Renal cortex interstitium (tissue), 11 donors: Measurements from ENCODE around the gene CBLIF. TPM values are rescaled to one million over a fixed set of nuclear protein-coding genes. Genes with fewer than 3 reads are reported as not detected.
"Not testable (repeated sequence)": the region's sequence is repeated elsewhere in the genome, so short reads cannot be mapped to it uniquely, and the experiment has no call there.

Experiments
- DNase-seq, 11 donors: peaks; one replicate each; pipeline ENCODE4 v3.0.0-alpha.2; 2013; ENCODE audit warnings: low read depth in 9 of 11, low spot score in 4 of 11; ENCODE audit errors: extremely low read depth in 1 of 11
- polyA plus RNA-seq, 3 donors: library from polyadenylated mRNA; unstranded; fragments of 120-200 nt; gene quantifications; one replicate each; pipeline ENCODE4 v1.2.1, GENCODE V29; 2013; ENCODE audit not compliant: insufficient read length in 3 of 3

Gene CBLIF
- polyA plus RNA-seq, 3 donors: 0.32 TPM; not detected in 2

GRCh38 chr11:59807047-59807610 is 38.2 kb downstream of the CBLIF start:
- no peak for DNase-seq

- no peak for DNase-seq
These were observed 41.2 kb downstream of the CBLIF start for GRCh38 chr11:59804061-59804460.

- DNase-seq: peak in 7 of 11 donors; percentile 15 to 55 (median 34)
These were observed 42.6 kb downstream of the CBLIF start for GRCh38 chr11:59802639-59803176.

DNA sequence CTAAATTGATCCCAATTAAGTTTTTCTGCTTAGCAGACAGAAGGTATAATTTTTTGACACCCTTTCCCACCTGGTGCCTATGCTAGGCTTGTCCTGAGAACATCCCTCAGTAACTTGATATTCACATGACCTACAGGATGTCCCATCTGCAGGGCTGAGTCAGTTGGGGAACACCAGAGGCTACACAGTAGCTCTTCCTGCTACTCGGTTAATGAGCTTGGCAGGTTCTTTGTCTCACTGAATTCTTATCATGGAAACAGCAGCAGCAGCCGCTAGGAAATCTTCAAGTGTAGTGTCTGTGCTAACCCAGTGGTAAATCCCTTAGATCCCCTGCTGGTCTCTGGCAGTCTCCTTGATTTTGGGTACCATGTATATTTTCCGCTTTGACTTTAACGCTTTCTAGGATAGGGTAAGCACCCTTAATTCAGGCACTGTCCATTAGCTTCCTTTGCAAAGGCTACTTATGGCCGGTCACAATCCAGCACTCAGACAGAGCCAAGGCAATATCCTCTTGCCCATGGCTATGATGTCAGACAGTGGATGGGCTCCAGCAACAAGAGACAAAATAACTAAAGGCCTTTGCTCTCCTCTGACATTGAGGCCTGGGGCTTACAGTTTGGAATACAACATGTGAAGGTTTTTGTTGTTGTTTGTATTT is 43.2 kb downstream of the CBLIF start:
- DNase-seq: no peak

DNA sequence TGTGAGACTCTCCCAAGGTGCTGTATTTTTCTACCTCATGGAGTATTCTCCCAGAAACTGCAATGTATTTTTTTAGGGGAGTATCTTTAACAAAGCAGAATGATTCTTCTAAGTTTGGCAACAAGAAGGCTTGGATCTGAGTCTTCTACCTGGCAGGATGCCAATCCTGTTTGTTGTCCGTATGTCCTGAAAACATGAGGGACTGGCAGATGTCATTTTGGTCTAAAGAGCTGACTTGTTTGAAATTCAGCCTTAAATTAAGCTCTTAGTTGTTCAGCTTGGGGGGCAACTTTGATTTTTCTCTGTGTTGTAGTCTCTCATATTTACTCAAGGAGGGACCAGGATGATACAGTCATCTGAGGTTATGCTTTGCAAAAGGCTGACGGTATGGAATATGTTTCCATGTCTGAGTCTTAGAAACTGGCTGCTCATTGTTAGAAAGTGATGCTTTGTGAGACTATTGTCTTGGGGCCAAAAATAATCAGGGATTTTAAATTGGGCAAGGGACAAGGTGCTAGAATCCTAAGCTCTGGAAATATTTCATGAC is 44.1 kb downstream of the CBLIF start:
- no peak for DNase-seq

DNA sequence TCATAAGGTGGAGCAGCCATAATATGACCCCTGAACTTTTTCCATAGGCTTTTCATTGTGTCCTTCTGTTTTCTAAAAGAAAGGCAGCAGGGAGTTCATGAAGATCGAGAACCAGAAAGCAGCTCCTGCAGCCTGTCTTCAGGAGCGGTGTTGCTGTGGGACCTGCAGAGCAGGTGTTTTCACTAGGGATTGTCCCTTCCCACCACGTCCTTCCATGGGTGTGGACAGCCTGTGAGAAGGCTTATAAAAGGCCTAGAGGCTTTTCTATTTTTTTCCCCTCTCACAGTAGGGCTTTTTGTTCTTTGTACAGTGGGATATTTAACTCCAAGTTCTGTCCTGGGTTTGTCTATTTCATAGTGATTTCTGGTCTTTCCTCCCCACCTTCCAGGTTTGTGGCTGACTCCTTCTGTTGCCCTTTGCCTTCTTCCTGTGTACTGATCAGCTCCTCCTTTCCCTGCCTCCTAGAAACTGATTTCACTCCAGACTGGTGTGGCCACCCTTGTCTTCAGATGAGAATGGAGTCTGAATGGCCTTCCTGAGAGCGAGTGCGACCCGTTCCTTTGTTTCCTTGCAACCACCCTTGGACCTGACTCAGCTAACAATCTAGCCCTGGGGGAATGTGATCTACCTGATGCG is 44.8 kb downstream of the CBLIF start:
- DNase-seq: no peak

- no peak for DNase-seq
These were observed 50.9 kb downstream of the CBLIF start for GRCh38 chr11:59794417-59794816.

GRCh38 chr11:59792507-59792906 is 52.8 kb downstream of the CBLIF start:
- no peak for DNase-seq

DNA sequence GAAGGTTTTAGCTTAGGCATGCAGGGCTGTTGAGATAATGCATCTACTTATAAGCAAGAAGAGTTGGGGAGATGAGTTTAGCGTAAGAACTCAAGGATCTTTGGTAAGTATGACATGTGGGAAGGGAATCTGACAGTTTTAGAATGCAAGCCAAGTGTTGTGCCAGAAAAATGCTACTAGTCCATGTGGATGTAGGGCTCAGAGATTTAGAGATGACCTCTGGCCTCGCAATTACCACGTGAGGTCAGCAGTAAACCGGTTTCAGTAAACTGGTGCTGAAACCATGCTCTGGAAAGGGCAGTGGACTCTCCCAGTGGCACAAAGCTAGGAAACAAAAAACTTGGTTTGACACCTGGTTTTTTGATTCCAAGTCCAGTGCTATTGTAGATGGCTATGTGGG is 53.7 kb downstream of the CBLIF start:
- DNase-seq: no peak

GRCh38 chr11:59787816-59788215 is 57.5 kb downstream of the CBLIF start:
- DNase-seq: no peak

DNA sequence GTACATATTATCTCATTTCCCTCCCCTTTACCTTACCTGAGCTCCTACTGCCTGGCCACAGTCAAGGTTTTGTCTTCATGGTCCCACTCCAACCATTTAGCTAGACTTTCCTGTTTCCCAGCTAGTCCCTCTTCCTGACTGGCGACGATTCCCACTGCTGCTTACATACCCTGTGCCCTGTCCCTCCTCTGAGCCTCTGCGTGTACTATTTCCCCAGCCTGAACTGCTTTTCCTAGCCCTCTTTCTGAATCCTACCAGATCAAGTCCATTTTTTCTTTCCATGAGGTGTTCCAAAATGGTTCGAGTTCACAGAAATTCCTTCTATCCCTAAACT is 58.1 kb downstream of the CBLIF start:
- DNase-seq: no peak

DNA sequence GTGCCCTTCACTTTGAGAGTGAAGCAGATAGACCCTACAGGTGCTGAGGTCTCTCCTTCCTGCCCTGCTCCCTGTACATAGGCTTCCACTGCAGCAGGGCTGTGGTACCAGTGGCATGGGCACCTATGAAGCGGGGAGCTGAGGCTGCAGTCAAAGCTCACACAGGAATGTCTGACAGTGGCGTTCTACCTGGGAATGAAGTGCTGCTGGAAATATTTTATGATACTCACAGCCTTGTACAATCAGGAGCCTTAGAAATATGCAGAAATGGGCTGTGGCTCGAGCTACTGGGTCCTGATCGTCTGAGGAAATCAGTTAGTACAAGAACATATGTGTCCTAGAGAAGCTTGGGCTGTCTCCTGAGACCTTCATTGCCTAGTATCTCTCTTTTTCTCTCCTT is 59.5 kb downstream of the CBLIF start:
- DNase-seq: no peak

DNA sequence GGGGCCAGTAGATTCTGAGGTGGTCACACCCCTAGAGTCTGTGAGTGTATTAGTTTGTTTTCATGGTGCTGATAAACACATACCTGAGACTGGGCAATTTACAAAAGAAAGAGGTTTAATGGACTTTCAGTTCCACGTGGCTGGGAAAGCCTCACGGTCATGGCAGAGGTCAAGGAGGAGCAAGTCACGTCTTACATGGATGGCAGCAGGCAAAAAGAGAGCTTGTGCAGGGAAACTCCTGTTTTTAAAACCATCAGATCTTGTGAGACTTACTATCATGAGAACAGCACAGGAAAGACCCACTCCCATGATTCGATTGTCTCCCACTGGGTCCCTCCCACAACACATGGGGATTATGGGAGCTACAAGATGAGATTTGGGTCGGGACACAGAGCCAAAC is 60.9 kb downstream of the CBLIF start:
- DNase-seq: not testable (repeated sequence)

- no peak for DNase-seq
These were observed 61.6 kb downstream of the CBLIF start for GRCh38 chr11:59783632-59784090.

GRCh38 chr11:59782080-59782479 is 63.2 kb downstream of the CBLIF start:
- DNase-seq: no peak

GRCh38 chr11:59779487-59779886 is 65.8 kb downstream of the CBLIF start:
- no peak for DNase-seq
